GM21390 (cell line): ENCODE results near the gene KCNK15.
A peak's percentile ranks its signal among the peaks of the same experiment; 100 is the strongest.

ENCODE experiments used
- ATAC-seq: cut with Tn5 transposase; IDR thresholded peaks from one replicate; pipeline ENCODE4 v1.9.1; 2021; ENCODE audit not compliant: unreplicated experiment

Gene KCNK15

DNA sequence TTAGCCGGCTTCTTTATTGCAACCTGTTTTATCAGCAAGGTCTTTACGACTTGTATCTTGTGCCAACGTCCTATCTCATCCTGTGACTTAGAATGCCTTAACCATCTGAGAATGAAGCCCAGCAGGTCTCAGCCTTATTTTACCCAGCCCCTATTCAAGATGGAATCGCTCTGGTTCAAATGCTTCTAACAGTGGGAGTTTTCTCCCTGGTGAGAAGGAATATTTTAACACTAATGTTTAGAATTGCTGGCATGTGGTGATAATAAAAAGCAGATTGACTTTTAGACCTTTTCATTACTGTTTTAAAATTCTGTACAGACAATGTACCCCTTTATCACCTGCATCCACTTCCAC lies 9.9 kb upstream of the KCNK15 start:
- no peak for ATAC-seq

DNA sequence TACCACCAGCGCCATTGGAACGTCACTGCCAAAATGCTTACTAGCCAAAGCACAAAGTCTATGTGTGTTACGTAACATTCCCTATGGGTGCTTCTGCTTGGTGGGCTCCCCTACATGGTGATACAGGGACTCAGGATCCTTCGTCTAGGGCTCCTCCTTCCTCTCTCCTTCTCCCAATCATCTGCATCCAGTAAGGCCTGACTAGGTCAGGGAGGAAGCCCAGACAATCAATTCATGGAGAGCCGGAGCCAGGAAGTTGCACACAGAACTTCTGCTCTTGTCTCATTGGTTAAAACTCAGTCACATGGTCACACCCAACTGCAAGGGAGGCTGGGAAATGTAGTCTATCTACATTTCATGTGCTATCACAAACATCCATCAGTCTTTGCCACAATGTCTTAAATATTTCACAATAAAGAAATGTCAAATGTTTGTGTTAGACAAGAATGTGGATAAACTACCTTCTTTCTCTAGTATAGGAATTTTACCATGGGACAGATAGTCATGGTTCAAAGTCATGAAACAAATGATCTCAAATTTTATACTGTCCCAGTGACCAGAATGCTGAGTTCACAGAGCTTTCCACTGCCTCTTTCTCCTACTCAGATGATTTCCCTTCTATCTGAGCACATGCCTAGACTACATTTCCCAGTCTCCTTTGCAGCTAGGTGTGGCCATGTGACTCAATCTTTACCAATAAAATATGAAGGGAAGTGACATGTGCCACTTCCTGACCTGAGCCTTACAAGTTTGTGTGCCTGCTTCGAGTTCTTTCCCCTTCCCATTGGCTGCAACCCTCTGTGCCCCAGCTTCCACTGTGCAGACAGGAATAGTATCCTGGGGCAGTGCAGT lies 9.3 kb upstream of the KCNK15 start:
- ATAC-seq: peak; percentile 53

GRCh38 chr20:44737116-44737515 lies 8.5 kb upstream of the KCNK15 start:
- ATAC-seq: no peak

GRCh38 chr20:44738813-44739477 lies 6.7 kb upstream of the KCNK15 start:
- no peak for ATAC-seq

DNA sequence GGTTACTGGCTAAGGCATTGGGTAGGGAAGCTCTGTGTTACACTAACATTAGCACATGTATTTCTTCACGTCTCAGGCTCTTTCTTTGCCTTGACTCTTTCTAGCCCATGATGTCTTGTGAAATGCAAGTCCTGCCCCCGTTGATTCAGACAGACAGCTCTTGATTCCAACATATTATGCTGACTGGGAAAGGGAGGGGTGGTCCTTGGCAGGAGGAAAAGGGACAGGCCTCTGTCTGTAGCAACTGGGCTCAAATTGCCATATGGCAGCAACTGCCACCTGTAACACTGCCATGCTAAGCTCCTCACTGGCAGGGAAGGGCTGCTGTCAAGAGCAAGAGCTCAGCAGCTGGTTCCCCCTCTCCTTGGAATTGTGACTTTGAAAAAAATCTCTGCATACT lies 5.7 kb upstream of the KCNK15 start:
- no peak for ATAC-seq

- no peak for ATAC-seq
These were observed 3.2 kb upstream of the KCNK15 start for GRCh38 chr20:44742304-44743079.

DNA sequence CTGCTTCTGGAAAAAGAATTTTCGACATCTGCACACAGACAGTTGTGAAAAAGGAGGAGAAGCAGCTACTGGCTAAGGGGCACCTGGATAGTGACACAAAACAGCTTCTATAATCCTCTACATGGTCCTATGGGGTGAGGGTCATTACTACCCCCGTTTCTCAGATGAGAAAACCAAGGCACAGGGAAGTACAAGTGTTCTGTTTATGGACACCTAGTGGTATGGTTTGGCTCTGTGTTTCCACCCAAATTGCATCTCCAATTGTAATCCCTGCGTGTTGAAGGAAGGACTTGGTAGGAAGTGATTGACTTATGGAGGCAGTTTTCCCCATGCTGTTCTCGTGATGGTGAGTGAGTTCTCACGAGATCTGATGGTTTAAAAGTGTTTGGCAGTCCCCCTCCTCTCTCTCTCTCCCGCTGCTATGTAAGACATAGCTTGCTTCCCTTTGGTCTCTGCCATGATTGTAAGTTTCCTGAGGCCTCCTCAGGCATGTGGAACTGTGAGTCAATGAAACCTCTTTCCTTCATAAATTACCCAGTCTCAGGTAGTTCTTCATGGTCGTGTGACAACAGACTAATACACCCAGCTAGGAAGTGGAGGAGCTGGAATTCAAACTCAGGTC lies 2.5 kb upstream of the KCNK15 start:
- no peak for ATAC-seq

- no peak for ATAC-seq
These were observed 1.6 kb upstream of the KCNK15 start for GRCh38 chr20:44743916-44744655.

GRCh38 chr20:44745122-44745597 lies 505 bp upstream of the KCNK15 start:
- no peak for ATAC-seq

DNA sequence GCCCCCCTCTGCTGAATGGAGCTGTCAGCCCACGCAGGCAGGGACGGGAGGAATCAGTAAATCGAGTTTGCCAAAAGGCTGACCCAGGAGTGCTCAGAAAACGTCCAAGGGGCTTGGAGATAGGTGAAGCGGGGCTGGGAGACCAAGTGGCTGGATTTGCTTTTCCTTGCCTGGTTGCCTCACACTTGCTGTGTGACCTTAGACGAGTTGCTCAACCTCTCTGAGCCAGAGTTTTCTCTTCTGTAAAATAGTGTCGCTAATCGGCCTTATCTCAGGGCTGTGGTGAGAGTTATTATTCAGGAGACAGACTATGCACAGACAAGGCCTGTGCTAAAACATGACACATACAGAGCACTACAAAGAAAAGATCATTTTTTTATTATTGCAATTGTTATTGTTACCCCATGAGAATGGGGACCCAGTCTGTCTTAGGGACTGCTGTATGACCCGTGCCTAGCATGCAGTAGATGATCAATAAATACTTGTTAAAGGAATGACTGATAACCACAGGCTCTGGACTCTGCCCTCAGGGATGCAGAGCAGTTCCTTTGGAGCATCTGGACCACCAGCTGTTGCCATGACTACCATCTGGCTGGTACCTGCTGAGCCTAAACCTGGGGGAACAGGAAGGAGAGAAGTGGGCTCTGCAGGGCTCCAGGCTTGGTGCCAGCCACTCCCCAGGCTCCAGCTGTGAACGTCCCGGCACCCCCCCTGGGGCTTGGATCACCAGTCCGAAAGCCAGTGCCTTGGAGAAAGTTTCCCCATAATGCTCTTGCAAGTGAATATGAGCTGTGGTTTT lies 901 bp downstream of the KCNK15 start:
- ATAC-seq: no peak

DNA sequence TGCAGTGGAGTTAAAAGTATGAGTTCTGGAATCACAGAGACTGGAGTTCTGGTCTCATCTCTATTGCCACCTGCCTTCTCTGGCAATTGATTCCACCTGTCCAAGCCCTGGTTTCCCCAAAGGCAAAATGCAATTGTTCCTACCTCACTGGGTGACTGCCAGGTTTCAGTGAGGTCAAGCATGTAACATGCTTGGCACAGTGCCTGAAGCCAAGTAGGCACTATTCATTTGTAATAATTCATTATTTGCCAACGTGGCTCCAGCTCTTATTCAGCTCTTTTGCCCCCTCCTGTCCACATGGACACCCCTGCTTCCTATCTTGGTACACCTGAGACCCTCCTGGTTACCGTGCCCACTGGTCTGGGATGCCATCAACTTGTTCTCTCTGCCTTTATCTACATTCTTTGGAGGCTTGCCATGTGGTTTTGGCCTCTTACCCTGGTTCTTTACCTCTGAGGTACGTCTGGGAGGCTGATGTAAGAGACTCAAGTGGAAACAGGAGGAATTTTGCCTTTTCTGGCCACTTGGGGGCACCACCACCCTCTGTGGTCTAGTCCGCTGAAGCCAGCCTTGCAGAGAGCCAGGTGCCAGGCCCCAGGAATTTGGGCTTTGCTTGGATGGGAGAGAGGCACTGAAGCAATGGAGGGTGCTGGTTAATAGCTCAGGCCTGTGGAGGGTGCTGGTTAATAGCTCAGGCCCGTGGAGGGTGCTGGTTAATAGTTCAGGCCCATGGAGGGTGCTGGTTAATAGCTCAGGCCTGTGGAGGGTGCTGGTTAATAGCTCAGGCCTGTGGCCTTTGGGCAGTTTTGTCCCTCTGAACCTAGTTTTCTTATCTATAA lies 1.7 kb downstream of the KCNK15 start:
- no peak for ATAC-seq

- no peak for ATAC-seq
These were observed 2.3 kb downstream of the KCNK15 start for GRCh38 chr20:44748005-44748370.

- ATAC-seq: no peak
These were observed 4.6 kb downstream of the KCNK15 start for GRCh38 chr20:44750081-44750805.

DNA sequence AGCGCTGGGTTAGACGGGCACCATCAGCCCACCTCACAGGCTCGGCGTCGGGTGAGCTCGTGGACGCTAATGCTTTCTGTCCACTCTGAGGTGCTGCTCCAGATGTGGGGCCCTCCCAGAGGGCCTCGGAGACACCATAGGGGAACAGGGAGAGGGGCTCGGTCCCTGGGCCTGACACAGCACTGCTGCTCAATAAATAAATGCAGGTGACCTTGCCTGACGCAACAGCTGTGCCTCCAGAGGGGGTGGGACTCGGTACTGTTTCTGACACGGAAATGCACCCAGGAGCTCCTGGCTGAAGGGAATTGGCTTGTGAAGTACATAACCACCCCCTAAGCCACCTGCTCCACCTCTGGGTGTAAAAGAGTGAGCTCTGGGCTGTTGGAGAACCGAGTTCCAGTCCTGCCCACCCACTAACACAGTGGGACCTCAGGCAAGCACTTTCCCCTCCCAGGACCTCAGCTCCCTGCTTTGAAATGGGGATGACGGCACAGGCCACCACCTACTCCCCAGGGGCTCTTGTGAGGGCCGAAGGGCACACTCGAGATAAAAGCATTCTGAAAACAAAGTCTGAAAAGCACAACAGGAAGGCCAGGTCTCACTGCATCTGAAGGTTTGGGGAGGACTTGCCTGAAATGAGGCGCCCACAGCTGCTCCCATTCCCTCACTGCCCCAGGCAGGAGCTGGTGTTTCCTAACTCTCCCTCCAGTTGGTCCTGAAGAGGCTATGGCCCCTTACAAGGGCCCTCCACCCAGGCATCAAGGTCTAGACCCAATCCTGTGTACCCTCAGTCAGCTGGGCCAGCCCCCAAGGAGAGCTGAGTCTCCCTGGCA lies 6.7 kb downstream of the KCNK15 start:
- no peak for ATAC-seq

DNA sequence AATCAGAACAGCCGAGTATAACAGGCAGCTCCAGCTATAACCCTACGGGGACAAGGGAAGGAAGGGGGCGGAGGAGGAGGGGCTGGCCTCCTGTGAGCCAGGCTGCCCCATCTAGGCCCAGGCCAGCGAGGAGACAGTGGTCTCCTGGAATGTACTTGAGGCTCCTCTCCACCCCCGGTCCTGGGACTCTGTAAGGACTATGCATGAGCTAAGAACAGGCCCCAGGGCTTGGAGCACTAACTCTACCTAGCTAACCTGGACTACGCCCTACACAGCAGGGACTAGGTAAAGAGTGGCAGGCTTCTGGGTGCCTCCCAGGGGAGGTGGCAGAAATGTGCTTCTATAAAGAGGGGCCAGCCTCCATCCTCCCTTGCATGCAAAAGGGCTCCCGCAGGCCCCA lies 8.9 kb downstream of the KCNK15 start:
- no peak for ATAC-seq

DNA sequence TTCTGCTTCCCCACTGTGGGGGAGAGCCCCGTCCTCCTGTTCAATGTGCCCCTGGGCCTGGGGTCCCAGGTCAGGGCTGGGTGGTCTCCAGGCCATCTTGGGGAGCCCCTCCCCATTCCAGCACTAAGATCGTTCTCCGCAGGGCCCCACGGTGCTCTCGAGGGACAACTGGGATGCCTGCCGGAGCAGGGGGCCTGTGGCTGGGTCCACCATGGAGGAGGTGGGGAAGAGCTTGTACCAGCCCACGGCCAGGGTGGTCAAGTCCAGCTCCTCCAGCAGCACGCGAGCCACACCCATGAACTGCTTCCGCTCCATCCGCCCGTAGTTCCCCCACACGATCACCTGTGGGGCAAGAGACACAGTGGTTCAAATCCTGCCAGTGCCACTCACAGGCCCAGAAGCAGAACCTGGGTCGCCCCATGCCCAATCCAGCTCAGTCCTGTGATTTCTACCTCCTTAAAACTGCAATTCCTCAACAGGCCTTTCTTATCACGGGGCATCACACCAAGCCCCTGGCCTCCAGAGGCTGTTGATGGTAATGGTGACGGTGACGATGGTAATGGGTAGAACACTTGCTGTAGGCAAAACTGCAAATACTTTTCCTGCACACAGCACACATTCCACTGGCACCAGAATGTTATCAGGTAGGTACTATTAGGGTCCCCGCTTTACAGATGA lies 10.5 kb downstream of the KCNK15 start:
- ATAC-seq: no peak

DNA sequence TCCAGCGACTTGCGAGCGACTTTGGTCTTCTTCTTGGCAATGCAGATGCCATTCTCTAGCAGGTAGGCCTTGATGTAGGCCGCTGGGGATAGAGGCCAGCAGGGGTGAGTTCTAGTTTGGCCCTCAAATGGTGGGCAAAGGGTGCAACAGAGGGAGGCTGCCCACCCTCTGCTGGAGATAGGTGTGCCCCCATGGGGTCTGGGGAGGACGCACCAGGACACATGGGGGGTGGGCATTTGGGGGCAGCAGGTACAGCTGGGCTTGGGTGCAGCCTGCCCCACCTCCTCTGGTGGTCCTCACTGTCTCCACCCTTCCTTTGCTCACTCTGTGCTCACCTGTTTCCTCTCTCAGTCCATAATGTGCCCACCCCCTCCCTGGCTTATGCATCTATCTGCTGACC lies 11.3 kb downstream of the KCNK15 start:
- no peak for ATAC-seq
